Stimulated activated CD8-positive, alpha-beta memory T cell treated with anti-CD3 and anti-CD28 coated beads, Interleukin-12 subunit alpha, Interleukin-12 subunit beta, amount 100 ng/mL, for 24 hours (primary cell): ENCODE data around the gene HAT1.
A peak's percentile ranks its signal among the peaks of the same experiment; 100 is the strongest.
"Not testable (repeated sequence)": the region's sequence is repeated elsewhere in the genome, so short reads cannot be mapped to it uniquely, and the experiment has no call there.

Experiments used
- DNase-seq: peaks from one replicate; pipeline ENCODE4 v3.0.0-alpha.2; 2020; ENCODE audit errors: extremely low read depth

The HAT1 gene

GRCh38 chr2:171922230-171923022 is at the start of gene HAT1:
Gene HAT1, plus strand, starts transcription at chr2:171922461. Its CDS starts 40 bp downstream, at chr2:171922501.
- DNase-seq: peak; percentile 88

GRCh38 chr2:171874517-171874916 is 47.7 kb upstream of the HAT1 start:
- DNase-seq: no peak

DNA sequence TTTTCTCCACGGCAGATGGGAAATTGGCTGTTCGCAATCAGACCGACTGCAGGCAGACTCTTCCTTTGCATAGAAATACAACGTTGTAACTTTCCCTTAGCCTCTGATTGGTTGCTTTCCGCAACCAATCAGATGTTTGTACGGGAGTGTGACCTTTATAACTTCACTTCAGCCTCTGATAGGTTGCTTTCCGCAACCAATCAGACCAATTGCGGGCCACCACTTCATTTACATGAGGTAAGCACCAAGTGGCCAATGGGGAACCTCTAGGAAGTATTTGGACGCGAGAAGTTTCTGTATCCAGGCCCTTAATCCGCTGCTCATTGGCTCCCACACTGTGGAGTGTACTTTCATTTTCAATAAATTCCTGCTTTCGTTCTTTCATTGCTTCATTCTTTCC is 47.3 kb upstream of the HAT1 start:
- no peak for DNase-seq

GRCh38 chr2:171878481-171878993 is 43.7 kb upstream of the HAT1 start:
- no peak for DNase-seq

- no peak for DNase-seq
These were observed 42.4 kb upstream of the HAT1 start for GRCh38 chr2:171879865-171880264.

DNA sequence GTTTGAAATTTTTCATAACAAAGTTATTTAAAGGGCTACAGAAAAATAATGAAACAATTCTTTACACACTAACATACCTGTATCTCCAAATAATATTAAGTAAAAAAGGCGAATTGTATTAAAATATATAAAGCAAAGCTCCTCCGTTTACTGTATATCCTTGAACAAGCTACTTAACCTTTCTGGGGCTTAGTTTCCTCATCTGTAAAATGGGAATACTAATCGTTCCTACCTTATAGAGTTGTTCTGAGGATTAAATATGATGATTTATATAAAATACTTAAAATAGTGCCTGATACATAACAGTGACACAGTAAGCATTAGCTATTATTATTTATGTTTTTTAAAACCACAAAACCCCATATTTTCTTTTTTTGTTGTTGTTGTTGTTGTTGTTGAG is 41.5 kb upstream of the HAT1 start:
- DNase-seq: no peak

DNA sequence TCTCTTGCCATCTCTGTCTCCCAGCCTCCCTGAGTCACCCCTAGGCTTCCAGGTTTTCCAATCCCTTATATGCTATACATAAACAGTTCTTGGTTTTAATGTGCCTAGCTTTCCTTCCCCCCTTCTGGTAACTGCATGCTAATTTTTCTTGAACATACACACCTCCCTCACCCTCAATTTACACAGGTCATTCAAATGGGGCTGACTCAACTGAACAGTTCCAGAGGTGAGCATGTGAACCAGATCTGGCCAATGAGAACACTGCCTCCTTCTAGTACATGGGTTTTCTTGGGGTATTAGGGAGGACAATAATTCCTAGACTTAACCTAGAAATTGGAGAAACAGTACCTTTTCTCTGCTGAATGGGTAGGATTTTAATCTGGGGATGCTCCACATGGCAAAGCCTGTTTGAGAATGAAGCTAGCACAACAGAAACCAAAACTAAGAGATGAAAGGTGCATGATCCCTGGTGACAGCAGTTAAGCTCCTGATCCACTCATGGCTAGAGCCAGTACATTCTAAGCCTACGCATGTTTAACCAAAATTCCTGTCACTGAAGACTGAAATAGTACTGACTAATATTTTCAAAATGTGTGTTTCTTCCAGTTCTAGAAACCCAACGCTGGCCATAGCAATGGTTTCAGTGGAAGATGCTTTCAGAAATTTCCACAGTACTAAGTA is 40.0 kb upstream of the HAT1 start:
- no peak for DNase-seq

GRCh38 chr2:171883275-171883893 is 38.9 kb upstream of the HAT1 start:
- no peak for DNase-seq

DNA sequence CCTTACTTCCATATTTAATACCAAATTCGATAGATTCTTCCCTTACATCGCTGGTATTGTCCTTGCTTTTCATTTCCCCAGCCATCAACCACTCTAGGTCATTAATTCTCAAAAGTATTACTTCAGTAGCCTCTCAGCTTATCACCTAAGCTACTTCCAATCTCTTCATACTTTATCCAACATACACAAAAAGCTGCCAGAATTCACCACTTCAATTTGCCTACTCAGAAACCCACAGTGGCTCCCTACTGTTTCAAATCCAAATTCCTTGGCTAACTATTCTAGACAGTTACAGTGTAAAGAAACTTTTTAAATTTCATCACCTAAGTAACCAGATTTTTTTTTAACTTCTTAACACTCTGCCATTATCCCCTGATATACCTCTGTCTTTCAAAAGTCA is 32.9 kb upstream of the HAT1 start:
- no peak for DNase-seq

GRCh38 chr2:171889808-171890207 is 32.5 kb upstream of the HAT1 start:
- DNase-seq: no peak

- no peak for DNase-seq
These were observed 29.0 kb upstream of the HAT1 start for GRCh38 chr2:171893196-171893823.

DNA sequence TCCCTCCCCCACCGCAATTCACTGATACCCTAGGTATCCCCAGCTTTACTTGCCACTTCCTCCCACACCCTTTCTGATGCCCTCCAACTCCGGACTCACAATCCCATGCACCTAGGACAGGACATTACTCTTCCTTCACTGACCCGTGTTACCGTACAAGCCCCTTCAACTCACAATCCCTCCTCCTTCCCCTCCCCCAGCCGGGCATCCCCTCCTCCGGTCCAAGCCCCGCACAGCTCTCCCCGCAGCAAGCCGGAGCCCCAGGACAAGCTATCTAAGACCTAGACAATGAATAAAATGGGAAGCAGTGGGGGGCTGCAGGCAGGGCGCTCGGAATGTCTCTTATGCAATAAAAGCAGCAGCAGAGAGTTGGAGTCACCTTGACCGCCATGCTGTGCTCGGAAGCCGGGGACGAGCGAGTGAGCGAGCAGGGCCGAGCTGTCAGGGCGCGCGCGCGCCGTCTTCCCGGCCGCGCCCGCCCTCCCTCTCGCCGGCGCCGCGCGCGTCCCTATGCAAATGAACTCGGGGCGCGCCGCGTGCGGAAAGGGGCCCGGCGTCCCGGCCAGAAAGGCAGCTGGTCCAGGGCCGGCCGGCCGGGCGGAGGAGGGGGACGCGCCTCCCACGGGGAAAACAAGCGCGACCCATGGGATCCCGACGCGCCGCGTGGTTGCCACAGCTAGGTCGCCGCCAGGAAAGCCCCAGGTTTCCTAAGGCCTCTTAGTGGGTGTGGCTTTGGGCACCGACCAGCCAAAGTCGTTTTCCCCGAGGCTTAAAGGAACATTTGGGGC is 28.2 kb upstream of the HAT1 start, which contains the start of gene SLC25A12:
Gene SLC25A12, minus strand, starts transcription at position 421 of the 788 bp plus-strand sequence. Its CDS starts 30 bp downstream, at position 391.
- DNase-seq: peak; percentile 38

GRCh38 chr2:171894612-171894947 is 27.7 kb upstream of the HAT1 start:
- DNase-seq: no peak

DNA sequence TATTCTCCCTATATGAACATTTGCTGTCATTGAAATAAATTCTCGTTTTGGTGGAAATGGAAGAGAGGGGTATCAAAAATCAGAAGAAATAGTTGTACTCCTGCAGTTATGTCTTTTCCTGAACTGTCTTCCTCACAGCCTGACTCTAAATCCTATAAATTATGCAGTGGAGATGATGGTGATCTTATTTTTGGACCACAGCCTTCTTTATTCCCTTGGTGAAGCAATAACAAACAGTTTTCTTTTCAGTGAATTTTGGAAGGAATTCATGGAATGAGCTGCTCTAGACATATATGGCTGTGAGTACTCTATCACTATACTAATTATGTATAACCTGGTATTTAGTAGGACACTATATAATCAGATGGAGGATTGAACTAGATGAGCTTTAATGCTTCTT is 26.5 kb upstream of the HAT1 start:
- no peak for DNase-seq

GRCh38 chr2:171899623-171900282 is 22.5 kb upstream of the HAT1 start:
- not testable (repeated sequence) for DNase-seq

DNA sequence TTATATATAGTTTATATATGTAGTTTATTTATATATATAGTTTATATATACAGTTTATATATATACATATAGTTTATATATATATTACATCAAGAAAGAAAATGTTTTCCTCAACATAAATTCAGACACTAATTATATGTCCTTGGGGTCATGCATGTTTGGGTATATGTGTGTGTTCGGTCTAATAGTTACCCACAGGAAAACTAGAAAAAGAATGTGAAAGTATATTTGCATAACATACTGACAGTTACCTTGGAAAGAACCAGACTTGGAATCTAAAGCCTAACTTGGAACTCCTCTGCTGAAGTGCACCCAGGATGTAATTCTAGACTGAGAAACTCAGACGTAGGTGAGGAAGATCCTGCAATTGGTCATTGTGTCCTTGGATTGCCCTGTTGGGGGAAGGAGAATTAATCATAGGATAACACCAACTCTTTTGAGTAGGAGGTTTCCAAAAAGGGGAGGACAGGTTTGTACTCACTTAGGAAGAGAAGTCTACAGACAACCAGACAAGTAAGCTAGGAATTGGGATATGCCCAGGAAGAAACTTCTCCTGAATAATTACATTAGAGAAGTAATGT is 19.3 kb upstream of the HAT1 start:
- DNase-seq: no peak

DNA sequence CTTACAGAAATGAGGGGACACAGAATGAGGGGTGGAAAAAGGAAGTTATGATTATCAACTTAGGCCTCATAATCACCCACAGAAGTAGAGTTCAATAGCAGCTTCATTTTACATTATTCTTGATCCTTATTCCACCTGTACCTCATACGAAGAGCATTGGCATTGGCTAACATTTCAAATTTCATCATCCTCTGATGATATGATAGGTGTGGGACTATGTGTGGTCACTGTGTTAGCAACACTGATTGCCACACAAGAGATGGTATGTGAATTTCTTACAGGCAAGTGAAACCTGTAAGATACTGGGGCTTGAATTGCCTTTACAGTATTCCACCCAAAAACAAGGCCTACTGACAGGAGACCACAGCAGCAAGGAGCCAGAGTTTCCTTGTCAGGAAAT is 14.0 kb upstream of the HAT1 start:
- no peak for DNase-seq

DNA sequence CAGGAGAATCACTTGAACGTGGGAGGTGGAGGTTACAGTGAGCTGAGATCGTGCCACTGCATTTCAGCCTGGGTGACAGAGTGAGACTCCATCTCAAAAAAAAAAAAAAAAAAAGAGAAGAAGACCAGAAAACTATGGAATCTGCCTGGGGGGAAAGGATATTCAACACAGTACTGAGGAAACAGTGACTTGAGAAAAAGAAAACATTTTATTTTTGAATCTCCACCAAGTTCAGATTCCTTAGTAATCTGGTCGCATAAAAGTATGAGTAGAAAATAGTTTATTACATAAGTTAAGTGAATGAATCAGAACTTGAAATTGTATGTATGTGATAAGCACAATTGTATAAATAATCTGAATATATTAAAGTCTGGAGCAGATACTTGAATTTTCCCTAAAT is 13.0 kb upstream of the HAT1 start:
- no peak for DNase-seq

DNA sequence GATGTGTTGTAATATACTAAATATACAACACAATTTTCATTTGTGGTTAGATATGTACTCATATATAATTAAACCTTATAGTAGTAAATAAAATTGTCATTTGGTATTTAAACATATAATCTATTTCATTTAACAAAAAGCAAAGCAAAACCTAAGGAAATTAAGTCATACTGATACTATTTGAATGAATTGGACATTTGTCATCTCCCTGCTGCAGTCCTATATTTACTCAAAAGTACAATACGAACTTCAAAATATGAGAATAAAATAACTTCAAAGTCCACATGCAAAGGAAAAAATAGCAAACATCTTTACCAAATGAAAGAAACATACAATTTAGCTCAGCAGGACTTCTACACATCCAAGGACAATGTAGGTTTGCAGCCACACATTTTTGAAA is 11.8 kb upstream of the HAT1 start:
- no peak for DNase-seq

DNA sequence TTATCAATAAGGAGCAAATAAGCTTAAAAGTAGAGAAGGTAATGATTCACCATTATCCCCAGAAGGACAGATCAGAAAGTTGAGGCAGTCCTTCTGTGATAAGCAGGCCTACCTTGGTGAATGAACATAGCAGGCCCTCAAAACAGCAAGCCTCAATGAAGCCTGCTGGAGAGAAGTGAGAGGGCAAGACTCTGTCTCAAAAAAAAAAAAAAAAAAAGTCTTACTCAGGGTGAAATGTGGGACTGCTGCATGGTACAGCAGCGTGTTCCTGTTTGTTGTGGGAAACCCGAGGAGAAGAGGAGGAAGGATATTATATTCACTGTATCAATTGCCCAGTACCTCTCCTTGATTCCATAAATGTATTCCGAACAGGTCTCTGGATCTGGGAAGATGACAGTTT is 8.7 kb upstream of the HAT1 start:
- DNase-seq: no peak

DNA sequence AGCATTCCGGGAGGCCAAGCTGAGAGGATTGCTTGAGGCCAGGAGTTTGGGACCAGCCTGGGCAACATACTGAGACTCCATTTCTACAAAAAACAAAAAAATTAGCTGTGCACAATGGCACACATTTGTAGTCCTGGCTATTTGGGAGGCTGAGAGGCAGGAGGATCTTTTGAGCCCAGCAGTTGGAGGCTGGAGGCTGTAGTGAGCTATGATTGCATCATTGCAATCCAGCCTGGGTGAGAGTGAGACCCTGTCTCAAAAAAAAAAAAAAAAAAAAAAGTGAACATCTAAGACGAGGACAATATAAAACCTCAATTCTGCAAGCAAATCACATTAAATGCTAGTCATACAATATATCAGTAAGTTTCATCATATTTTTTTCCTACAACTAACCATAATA is 2.8 kb upstream of the HAT1 start:
- DNase-seq: no peak
